ENCODE data around the gene COL4A6.

Gene COL4A6

DNA sequence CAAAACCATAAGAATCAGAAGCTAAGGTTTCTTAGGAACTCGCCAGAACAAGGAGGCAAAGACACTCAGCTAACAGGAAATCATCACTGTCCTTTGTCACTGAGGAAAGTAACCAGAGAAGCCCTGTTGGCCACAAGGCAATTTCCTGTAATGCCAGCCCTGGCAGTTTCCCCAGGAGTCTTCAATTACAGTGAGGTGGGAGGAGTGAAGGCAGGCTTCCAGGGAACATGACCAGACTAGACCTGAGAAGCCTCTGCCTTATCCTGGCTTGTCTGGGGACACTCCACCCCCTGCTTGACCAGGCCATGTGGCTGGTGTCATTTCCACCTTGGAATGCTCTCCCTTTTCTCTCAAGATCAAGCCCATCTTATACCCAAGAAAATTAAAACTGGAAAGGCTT, 125.3 kb downstream of the COL4A6 start:
- ChIA-PET CTCF (interaction anchor here (0.5 to 1.2 kb wide), 3 partner anchors 89 to 1314 kb away, joined by 3 to 6 read pairs (median 3); no protein-coding TSS in a partner anchor), POLR2A (interaction anchor here (0.6 to 1.8 kb wide), 2 partner anchors 126 to 1431 kb away, joined by 5 read pairs; partner anchors contain the start of gene COL4A5)
- H3K9me3 ChIP-seq (ENCODE audit: control insufficient read depth, insufficient read depth, low read depth, low read length): no peaks in the 10 kb centered on the region
- H3K4me3 ChIP-seq (ENCODE audit: low read depth, low read length): no peak overlapping the region
- TF ChIP-seq TRIM28 (IDR thresholded peaks at IDR 0.05; ENCODE audit: borderline replicate concordance, low read length) (peak; percentile 81), ZNF660 (tag by site-specific recombination; IDR thresholded peaks at IDR 0.05) (0 out of 2 replicates have a peak, but pooled peaks have one; percentile 24), ZNF214 (tag by site-specific recombination; IDR thresholded peaks at IDR 0.05; ENCODE audit: borderline replicate concordance) (no peak), ZNF341 (tag by site-specific recombination; IDR thresholded peaks at IDR 0.05; ENCODE audit: low read depth) (peak; percentile 20; the same call in 1 of the 2 replicates), ZNF394 (tag by site-specific recombination; IDR thresholded peaks at IDR 0.05; ENCODE audit: borderline replicate concordance) (no peak), GLIS1 (tag by site-specific recombination; IDR thresholded peaks at IDR 0.05) (0 out of 2 replicates have a peak, but pooled peaks have one; percentile 17)
- TF ChIP-seq, protein P1, sequence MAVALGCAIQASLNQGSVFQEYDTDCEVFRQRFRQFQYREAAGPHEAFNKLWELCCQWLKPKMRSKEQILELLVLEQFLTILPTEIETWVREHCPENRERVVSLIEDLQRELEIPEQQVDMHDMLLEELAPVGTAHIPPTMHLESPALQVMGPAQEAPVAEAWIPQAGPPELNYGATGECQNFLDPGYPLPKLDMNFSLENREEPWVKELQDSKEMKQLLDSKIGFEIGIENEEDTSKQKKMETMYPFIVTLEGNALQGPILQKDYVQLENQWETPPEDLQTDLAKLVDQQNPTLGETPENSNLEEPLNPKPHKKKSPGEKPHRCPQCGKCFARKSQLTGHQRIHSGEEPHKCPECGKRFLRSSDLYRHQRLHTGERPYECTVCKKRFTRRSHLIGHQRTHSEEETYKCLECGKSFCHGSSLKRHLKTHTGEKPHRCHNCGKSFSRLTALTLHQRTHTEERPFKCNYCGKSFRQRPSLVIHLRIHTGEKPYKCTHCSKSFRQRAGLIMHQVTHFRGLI (tag by site-specific recombination; IDR thresholded peaks at IDR 0.05): peak; percentile 56; the same call in 1 of the 2 replicates
- TF ChIP-seq, protein P2, sequence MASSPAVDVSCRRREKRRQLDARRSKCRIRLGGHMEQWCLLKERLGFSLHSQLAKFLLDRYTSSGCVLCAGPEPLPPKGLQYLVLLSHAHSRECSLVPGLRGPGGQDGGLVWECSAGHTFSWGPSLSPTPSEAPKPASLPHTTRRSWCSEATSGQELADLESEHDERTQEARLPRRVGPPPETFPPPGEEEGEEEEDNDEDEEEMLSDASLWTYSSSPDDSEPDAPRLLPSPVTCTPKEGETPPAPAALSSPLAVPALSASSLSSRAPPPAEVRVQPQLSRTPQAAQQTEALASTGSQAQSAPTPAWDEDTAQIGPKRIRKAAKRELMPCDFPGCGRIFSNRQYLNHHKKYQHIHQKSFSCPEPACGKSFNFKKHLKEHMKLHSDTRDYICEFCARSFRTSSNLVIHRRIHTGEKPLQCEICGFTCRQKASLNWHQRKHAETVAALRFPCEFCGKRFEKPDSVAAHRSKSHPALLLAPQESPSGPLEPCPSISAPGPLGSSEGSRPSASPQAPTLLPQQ (tag by site-specific recombination; IDR thresholded peaks at IDR 0.05): 0 out of 2 replicates have a peak, but pooled peaks have one; percentile 23
- TF ChIP-seq, protein P3, sequence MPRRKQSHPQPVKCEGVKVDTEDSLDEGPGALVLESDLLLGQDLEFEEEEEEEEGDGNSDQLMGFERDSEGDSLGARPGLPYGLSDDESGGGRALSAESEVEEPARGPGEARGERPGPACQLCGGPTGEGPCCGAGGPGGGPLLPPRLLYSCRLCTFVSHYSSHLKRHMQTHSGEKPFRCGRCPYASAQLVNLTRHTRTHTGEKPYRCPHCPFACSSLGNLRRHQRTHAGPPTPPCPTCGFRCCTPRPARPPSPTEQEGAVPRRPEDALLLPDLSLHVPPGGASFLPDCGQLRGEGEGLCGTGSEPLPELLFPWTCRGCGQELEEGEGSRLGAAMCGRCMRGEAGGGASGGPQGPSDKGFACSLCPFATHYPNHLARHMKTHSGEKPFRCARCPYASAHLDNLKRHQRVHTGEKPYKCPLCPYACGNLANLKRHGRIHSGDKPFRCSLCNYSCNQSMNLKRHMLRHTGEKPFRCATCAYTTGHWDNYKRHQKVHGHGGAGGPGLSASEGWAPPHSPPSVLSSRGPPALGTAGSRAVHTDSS (tag by site-specific recombination; IDR thresholded peaks at IDR 0.05): no peak
- TF ChIP-seq, protein P4, sequence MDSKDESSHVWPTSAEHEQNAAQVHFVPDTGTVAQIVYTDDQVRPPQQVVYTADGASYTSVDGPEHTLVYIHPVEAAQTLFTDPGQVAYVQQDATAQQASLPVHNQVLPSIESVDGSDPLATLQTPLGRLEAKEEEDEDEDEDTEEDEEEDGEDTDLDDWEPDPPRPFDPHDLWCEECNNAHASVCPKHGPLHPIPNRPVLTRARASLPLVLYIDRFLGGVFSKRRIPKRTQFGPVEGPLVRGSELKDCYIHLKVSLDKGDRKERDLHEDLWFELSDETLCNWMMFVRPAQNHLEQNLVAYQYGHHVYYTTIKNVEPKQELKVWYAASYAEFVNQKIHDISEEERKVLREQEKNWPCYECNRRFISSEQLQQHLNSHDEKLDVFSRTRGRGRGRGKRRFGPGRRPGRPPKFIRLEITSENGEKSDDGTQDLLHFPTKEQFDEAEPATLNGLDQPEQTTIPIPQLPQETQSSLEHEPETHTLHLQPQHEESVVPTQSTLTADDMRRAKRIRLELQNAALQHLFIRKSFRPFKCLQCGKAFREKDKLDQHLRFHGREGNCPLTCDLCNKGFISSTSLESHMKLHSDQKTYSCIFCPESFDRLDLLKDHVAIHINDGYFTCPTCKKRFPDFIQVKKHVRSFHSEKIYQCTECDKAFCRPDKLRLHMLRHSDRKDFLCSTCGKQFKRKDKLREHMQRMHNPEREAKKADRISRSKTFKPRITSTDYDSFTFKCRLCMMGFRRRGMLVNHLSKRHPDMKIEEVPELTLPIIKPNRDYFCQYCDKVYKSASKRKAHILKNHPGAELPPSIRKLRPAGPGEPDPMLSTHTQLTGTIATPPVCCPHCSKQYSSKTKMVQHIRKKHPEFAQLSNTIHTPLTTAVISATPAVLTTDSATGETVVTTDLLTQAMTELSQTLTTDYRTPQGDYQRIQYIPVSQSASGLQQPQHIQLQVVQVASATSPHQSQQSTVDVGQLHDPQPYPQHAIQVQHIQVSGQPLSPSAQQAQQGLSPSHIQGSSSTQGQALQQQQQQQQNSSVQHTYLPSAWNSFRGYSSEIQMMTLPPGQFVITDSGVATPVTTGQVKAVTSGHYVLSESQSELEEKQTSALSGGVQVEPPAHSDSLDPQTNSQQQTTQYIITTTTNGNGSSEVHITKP (tag by site-specific recombination; IDR thresholded peaks at IDR 0.05): 0 out of 2 replicates have a peak, but pooled peaks have one; percentile 19
- peaks cover 10% of the 10 kb centered on the region; the same call in 1 of the 2 replicates for H3K4me1 ChIP-seq (ENCODE audit: control insufficient read depth, insufficient read depth, low read length)
- no peaks in the 10 kb centered on the region for H3K36me3 ChIP-seq (ENCODE audit: control insufficient read depth in 2 of 2, insufficient read depth in 1 of 2, low read length in 2 of 2)
- H3K27ac ChIP-seq (ENCODE audit: extremely low read depth, low read depth, low read length): no peak overlapping the region

DNA sequence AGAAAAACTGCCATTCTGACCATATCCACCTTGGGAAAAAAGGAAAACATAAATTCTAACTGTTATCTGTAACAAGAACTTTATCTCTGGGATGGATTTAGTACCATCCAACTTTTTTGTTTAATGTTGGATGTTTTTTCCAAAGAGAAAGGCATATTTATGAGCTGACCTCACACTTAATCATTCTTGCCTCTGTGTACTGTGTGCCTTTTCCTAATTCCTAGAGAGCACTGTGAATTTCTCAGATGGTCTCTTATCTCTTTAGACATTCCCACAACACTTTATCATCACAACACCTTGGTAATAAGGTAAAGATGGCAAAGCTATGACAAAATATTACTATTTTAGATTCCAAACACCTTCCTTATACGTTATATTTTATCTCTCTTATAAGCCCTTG, 126.2 kb downstream of the COL4A6 start:
- CTCF ChIA-PET: interaction anchor here (0.6 to 1.2 kb wide), 2 partner anchors 40 to 88 kb away, joined by 3 to 6 read pairs; no protein-coding TSS in a partner anchor
- H3K4me1 ChIP-seq (ENCODE audit: control insufficient read depth, insufficient read depth, low read length): peaks cover 10% of the 10 kb centered on the region; the same call in 1 of the 2 replicates
- H3K4me3 ChIP-seq (ENCODE audit: low read depth, low read length): no peak overlapping the region
- no peaks in the 10 kb centered on the region for H3K36me3 ChIP-seq (ENCODE audit: control insufficient read depth in 2 of 2, insufficient read depth in 1 of 2, low read length in 2 of 2)
- TF ChIP-seq ZNF707 (tag by site-specific recombination; IDR thresholded peaks at IDR 0.05): no peak
- TF ChIP-seq ZNF132 (tag by site-specific recombination; IDR thresholded peaks at IDR 0.05; ENCODE audit: borderline replicate concordance): no peak
- no peak for TF ChIP-seq ZNF366 (tag by site-specific recombination; conservative IDR thresholded peaks at IDR 0.05)
- TF ChIP-seq, protein P5, sequence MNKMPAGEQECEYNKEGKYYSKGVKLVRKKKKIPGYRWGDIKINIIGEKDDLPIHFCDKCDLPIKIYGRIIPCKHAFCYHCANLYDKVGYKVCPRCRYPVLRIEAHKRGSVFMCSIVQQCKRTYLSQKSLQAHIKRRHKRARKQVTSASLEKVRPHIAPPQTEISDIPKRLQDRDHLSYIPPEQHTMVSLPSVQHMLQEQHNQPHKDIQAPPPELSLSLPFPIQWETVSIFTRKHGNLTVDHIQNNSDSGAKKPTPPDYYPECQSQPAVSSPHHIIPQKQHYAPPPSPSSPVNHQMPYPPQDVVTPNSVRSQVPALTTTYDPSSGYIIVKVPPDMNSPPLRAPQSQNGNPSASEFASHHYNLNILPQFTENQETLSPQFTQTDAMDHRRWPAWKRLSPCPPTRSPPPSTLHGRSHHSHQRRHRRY (tag by site-specific recombination; IDR thresholded peaks at IDR 0.05): no peak
- TF ChIP-seq ZBTB7A (tag by site-specific recombination; IDR thresholded peaks at IDR 0.05; ENCODE audit: low read depth): no peak
- no peak for TF ChIP-seq ZBTB21 (tag by site-specific recombination; IDR thresholded peaks at IDR 0.05)
- TF ChIP-seq ZNF621 (tag by site-specific recombination; IDR thresholded peaks at IDR 0.05): no peak
- TF ChIP-seq, protein P6, sequence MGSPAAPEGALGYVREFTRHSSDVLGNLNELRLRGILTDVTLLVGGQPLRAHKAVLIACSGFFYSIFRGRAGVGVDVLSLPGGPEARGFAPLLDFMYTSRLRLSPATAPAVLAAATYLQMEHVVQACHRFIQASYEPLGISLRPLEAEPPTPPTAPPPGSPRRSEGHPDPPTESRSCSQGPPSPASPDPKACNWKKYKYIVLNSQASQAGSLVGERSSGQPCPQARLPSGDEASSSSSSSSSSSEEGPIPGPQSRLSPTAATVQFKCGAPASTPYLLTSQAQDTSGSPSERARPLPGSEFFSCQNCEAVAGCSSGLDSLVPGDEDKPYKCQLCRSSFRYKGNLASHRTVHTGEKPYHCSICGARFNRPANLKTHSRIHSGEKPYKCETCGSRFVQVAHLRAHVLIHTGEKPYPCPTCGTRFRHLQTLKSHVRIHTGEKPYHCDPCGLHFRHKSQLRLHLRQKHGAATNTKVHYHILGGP (tag by site-specific recombination; IDR thresholded peaks at IDR 0.05): peak; percentile 64
- TF ChIP-seq ZXDB (tag by site-specific recombination; IDR thresholded peaks at IDR 0.05): peak; percentile 22; the same call in 1 of the 2 replicates
- TF ChIP-seq ZNF140 (tag by site-specific recombination; IDR thresholded peaks at IDR 0.05): no peak
- POLR2A ChIA-PET: interaction anchor here (1.8 kb wide), 1 partner anchor 127 kb away, joined by 5 read pairs; the partner anchor contains the start of gene COL4A5
- no peak overlapping the region for H3K27ac ChIP-seq (ENCODE audit: extremely low read depth, low read depth, low read length)
- H3K9me3 ChIP-seq (ENCODE audit: control insufficient read depth, insufficient read depth, low read depth, low read length): no peaks in the 10 kb centered on the region
